H1 (cell line): ENCODE measurements around the gene SERAC1. TPM values are rescaled to one million over a fixed set of nuclear protein-coding genes. Genes with fewer than 3 reads are reported as not detected.

Experiments
- CTCF ChIP-seq, 3 experiments: IDR thresholded peaks; 1 replicate in 2 of 3; 2 replicates in 1 of 3; pipeline versions ENCODE4 v1.5.1 to v1.6.1; 2011; ENCODE audit warnings: low read length in 3 of 3, mild to moderate bottlenecking in 3 of 3, inconsistent platforms in 2 of 3, low read depth in 1 of 3, moderate library complexity in 1 of 3; ENCODE audit not compliant: insufficient read depth in 1 of 3; ENCODE audit errors: control extremely low read depth in 1 of 3
- polyA plus RNA-seq, 7 experiments: library from polyadenylated mRNA; depleted of rRNA in 3 of 7; stranded (reverse) in 5 of 7; unstranded in 2 of 7; fragments of >200 nt in 5 of 7; fragments of 200-250 nt in 2 of 7; gene quantifications; 1 replicate in 5 of 7; 2 replicates in 1 of 7; 4 replicates in 1 of 7; pipeline versions ENCODE4 v1.2.1 to v1.2.3, GENCODE V29; 2011 to 2013; ENCODE audit warnings: missing spikeins in 2 of 7, mixed read lengths in 2 of 7
- total RNA-seq: library from RNA; stranded (reverse); fragmentation: NEBNext Ultra II Directional; extraction: Animal tissue kit (Norgen Biotek cat#: 25700); gene quantifications from 2 replicates; pipeline ENCODE4 v1.2.1, GENCODE V29; 2021

SERAC1 gene
- total and polyA plus RNA-seq, 2 of the 8 experiments (the other 6 are each of a cell fraction or from before 2014, with no cell fraction given): 7.3 to 9.0 TPM

GRCh38 chr6:158072083-158072721, 95.9 kb downstream of the SERAC1 start (continued):
- TF ChIP-seq CTCF (IDR thresholded peaks at IDR 0.05; ENCODE audit: control extremely low read depth in 1 of 3, insufficient read depth in 1 of 3, low read depth in 1 of 3, low read length in 3 of 3): peak; percentile 81 to 90 (median 86)
